HEK293 (cell line): ENCODE data around the gene IDNK.
A peak's percentile ranks its signal among the peaks of the same experiment; 100 is the strongest.

Experiments
- CTCF ChIA-PET: fragments of 350-600 bp; formaldehyde crosslinking; extraction: SDS; loops from one replicate; lab custom pipeline; 2021; ENCODE audit warnings: antibody characterized with exemption; lab: Yijun Ruan, JAX
- POLR2A ChIA-PET: fragments of 300-600 bp; formaldehyde crosslinking; extraction: SDS; loops from one replicate; lab custom pipeline; 2020; ENCODE audit warnings: antibody characterized with exemption, inconsistent platforms; lab: Yijun Ruan, JAX
- H3K27ac ChIP-seq: fragments of 200-500 bp; sonication (Bioruptor generic); 2 replicates; pipeline ENCODE4 v1.5.1; 2014; ENCODE audit warnings: low read depth, low read length, control low read depth, inconsistent platforms; ENCODE audit errors: extremely low read depth
- H3K36me3 ChIP-seq, 2 experiments: fragments of 200-500 bp in 1 of 2; sonication (Bioruptor generic) in 1 of 2; 1 replicate in 1 of 2; 2 replicates in 1 of 2; pipeline ENCODE4 v1.5.1; 2014 to 2017; ENCODE audit warnings: inconsistent platforms in 2 of 2, low read length in 2 of 2; ENCODE audit not compliant: control insufficient read depth in 2 of 2, insufficient read depth in 1 of 2
- H3K4me1 ChIP-seq: fragments of 200-500 bp; sonication (Bioruptor generic); 2 replicates; pipeline ENCODE4 v1.5.1; 2014; ENCODE audit warnings: mild to moderate bottlenecking, low read length, inconsistent platforms; ENCODE audit not compliant: control insufficient read depth, insufficient read depth
- H3K4me3 ChIP-seq: 2 replicates; pipeline ENCODE4 v1.5.1; 2011; ENCODE audit warnings: low read depth, mild to moderate bottlenecking, control low read depth, low read length, moderate library complexity
- H3K9me3 ChIP-seq: fragments of 200-500 bp; sonication (Bioruptor generic); 2 replicates; pipeline ENCODE4 v1.5.1; 2014; ENCODE audit warnings: low read depth, low read length, inconsistent platforms; ENCODE audit not compliant: control insufficient read depth, insufficient read depth
- FEZF1 ChIP-seq: fragments of 450-650 bp; formaldehyde crosslinking; IDR thresholded peaks from 2 replicates; pipeline ENCODE4 v1.5.1; 2016; ENCODE audit warnings: missing biosample characterization, missing genetic modification characterization
- GLIS1 ChIP-seq: fragments of 450-650 bp; formaldehyde crosslinking; IDR thresholded peaks from 2 replicates; pipeline ENCODE4 v1.5.1; 2016; ENCODE audit warnings: missing biosample characterization, missing genetic modification characterization
- HIC1 ChIP-seq: fragments of 450-650 bp; formaldehyde crosslinking; IDR thresholded peaks from 2 replicates; pipeline ENCODE4 v1.5.1; 2016; ENCODE audit warnings: missing biosample characterization, missing genetic modification characterization
- KLF16 ChIP-seq: fragments of 450-650 bp; formaldehyde crosslinking; IDR thresholded peaks from 2 replicates; pipeline ENCODE4 v1.5.1; 2017; ENCODE audit warnings: missing biosample characterization, missing genetic modification characterization
- OSR2 ChIP-seq: fragments of 450-650 bp; formaldehyde crosslinking; IDR thresholded peaks from 2 replicates; pipeline ENCODE4 v1.5.1; 2016; ENCODE audit warnings: missing biosample characterization, missing genetic modification characterization
- TCF7L2 ChIP-seq: IDR thresholded peaks from 2 replicates; pipeline ENCODE4 v1.6.1; 2011; ENCODE audit warnings: low read depth, mild to moderate bottlenecking, inconsistent platforms, low read length, moderate library complexity, borderline replicate concordance
- ZIC2 ChIP-seq: fragments of 450-650 bp; formaldehyde crosslinking; IDR thresholded peaks from 2 replicates; pipeline ENCODE4 v1.5.1; 2016; ENCODE audit warnings: missing biosample characterization, missing genetic modification characterization
- ZNF140 ChIP-seq: fragments of 450-650 bp; formaldehyde crosslinking; IDR thresholded peaks from 2 replicates; pipeline ENCODE4 v1.5.1; 2016; ENCODE audit warnings: missing biosample characterization, missing genetic modification characterization
- ZNF157 ChIP-seq: fragments of 450-650 bp; formaldehyde crosslinking; IDR thresholded peaks from 2 replicates; pipeline ENCODE4 v1.5.1; 2016; ENCODE audit warnings: missing biosample characterization, missing genetic modification characterization
- ZNF16 ChIP-seq: fragments of 450-650 bp; formaldehyde crosslinking; IDR thresholded peaks from 2 replicates; pipeline ENCODE4 v1.5.1; 2016; ENCODE audit warnings: low read depth, missing biosample characterization, missing genetic modification characterization
- ZNF2 ChIP-seq: fragments of 450-650 bp; formaldehyde crosslinking; IDR thresholded peaks from 2 replicates; pipeline ENCODE4 v1.5.1; 2016; ENCODE audit warnings: missing biosample characterization, missing genetic modification characterization
- ZNF221 ChIP-seq: fragments of 450-650 bp; formaldehyde crosslinking; IDR thresholded peaks from 2 replicates; pipeline ENCODE4 v1.5.1; 2017; ENCODE audit warnings: missing biosample characterization, missing genetic modification characterization, borderline replicate concordance
- ZNF274 ChIP-seq, 2 experiments: fragments of 200-500 bp in 1 of 2; fragments of 450-650 bp in 1 of 2; sonication (Bioruptor generic) in 1 of 2; formaldehyde crosslinking in 1 of 2; IDR thresholded peaks; 2 replicates each; pipeline versions ENCODE4 v1.5.1 to v1.6.1; 2014 to 2016; ENCODE audit warnings: borderline replicate concordance in 1 of 2, inconsistent platforms in 1 of 2, low read length in 1 of 2, missing biosample characterization in 1 of 2, missing genetic modification characterization in 1 of 2
- ZNF280C ChIP-seq: fragments of 450-650 bp; formaldehyde crosslinking; IDR thresholded peaks from 2 replicates; pipeline ENCODE4 v1.5.1; 2016; ENCODE audit warnings: missing biosample characterization, missing genetic modification characterization
- ZNF404 ChIP-seq: fragments of 450-650 bp; formaldehyde crosslinking; IDR thresholded peaks from 2 replicates; pipeline ENCODE4 v1.5.1; 2017; ENCODE audit warnings: missing biosample characterization, missing genetic modification characterization
- ZNF433 ChIP-seq: fragments of 450-650 bp; formaldehyde crosslinking; IDR thresholded peaks from 2 replicates; pipeline ENCODE4 v1.5.1; 2016; ENCODE audit warnings: missing biosample characterization, missing genetic modification characterization, low read depth
- ZNF654 ChIP-seq: fragments of 450-650 bp; formaldehyde crosslinking; IDR thresholded peaks from 2 replicates; pipeline ENCODE4 v1.5.1; 2016; ENCODE audit warnings: low read depth, missing biosample characterization, missing genetic modification characterization

The IDNK gene

GRCh38 chr9:83596899-83597504 is 25.9 kb upstream of the IDNK start:
- Histone ChIP-seq H3K4me3 (no peak overlapping the region), H3K36me3 (no peaks in the 10 kb centered on the region), H3K4me1 (no peaks in the 10 kb centered on the region), H3K27ac (no peak overlapping the region), H3K9me3 (no peaks in the 10 kb centered on the region)
- no peak for TF ChIP-seq ZNF280C
- peak; percentile 57 for TF ChIP-seq ZNF654 (tag by site-specific recombination)
- CTCF ChIA-PET = interaction anchor here (0.6 to 3.2 kb wide), 27 partner anchors 10 to 967 kb away, joined by 3 to 31 read pairs (median 4); partner anchors contain the start of gene FRMD3
- POLR2A ChIA-PET = no interaction called here

- ChIA-PET POLR2A (no interaction called here), CTCF (interaction anchor here (1.2 to 3.0 kb wide), 2 partner anchors 11 to 314 kb away, joined by 3 to 15 read pairs; no protein-coding TSS in a partner anchor)
- Histone ChIP-seq H3K36me3 (no peaks in the 10 kb centered on the region), H3K4me3 (no peak overlapping the region), H3K4me1 (no peaks in the 10 kb centered on the region), H3K9me3 (no peaks in the 10 kb centered on the region), H3K27ac (no peak overlapping the region)
- TF ChIP-seq ZNF404 (tag by site-specific recombination) (no peak), HIC1 (tag by site-specific recombination) (no peak), ZNF2 (tag by site-specific recombination) (no peak)
Observed at GRCh38 chr9:83598487-83598886, 24.5 kb upstream of the IDNK start.

GRCh38 chr9:83599071-83599470 is 23.9 kb upstream of the IDNK start:
- TF ChIP-seq ZNF274 (IDR thresholded peaks at IDR 0.05; ENCODE audit: low read length) = no peak
- TF ChIP-seq ZNF274 (tag by site-specific recombination; IDR thresholded peaks at IDR 0.05; ENCODE audit: borderline replicate concordance) = no peak
- TF ChIP-seq TCF7L2 = no peak
- no peak for TF ChIP-seq ZNF433 (tag by site-specific recombination)
- no peak for TF ChIP-seq ZNF16 (tag by site-specific recombination)
- no peak for TF ChIP-seq ZNF221 (tag by site-specific recombination)
- TF ChIP-seq OSR2 (tag by site-specific recombination) = no peak
- TF ChIP-seq ZNF157 (tag by site-specific recombination) = no peak
- TF ChIP-seq KLF16 (tag by site-specific recombination) = no peak
- TF ChIP-seq GLIS1 (tag by site-specific recombination) = no peak
- no peak for TF ChIP-seq ZIC2 (tag by site-specific recombination)
- no peak for TF ChIP-seq FEZF1
- TF ChIP-seq ZNF140 (tag by site-specific recombination) = no peak
- no peak overlapping the region for H3K4me3 ChIP-seq
- no peaks in the 10 kb centered on the region for H3K4me1 ChIP-seq
- CTCF ChIA-PET = interaction anchor here (0.8 kb wide), 1 partner anchor 11 kb away, joined by 4 read pairs; no protein-coding TSS in a partner anchor
- H3K36me3 ChIP-seq = no peaks in the 10 kb centered on the region
- H3K27ac ChIP-seq = no peak overlapping the region
- H3K9me3 ChIP-seq = no peaks in the 10 kb centered on the region
- POLR2A ChIA-PET = no interaction called here
